HG02973 (cell line): ENCODE measurements around the gene HDAC7.
"Not testable (repeated sequence)": the region's sequence is repeated elsewhere in the genome, so short reads cannot be mapped to it uniquely, and the experiment has no call there.

Experiments used
- ATAC-seq: cut with Tn5 transposase; IDR thresholded peaks from one replicate; pipeline ENCODE4 v1.9.1; 2021; ENCODE audit warnings: moderate library complexity; ENCODE audit not compliant: unreplicated experiment

Gene HDAC7

GRCh38 chr12:47849261-47849660, 29.6 kb upstream of the HDAC7 start:
- no peak for ATAC-seq

- ATAC-seq, result no peak
Measured at GRCh38 chr12:47848853-47849252, 29.1 kb upstream of the HDAC7 start.

- no peak for ATAC-seq
Measured at GRCh38 chr12:47846294-47846996, 26.7 kb upstream of the HDAC7 start.

GRCh38 chr12:47845081-47845480, 25.4 kb upstream of the HDAC7 start:
- no peak for ATAC-seq

- ATAC-seq, result no peak
Measured at GRCh38 chr12:47844264-47845019, 24.7 kb upstream of the HDAC7 start.

GRCh38 chr12:47843226-47843980, 23.7 kb upstream of the HDAC7 start:
- no peak for ATAC-seq

- ATAC-seq, result not testable (repeated sequence)
Measured at GRCh38 chr12:47842543-47842942, 22.8 kb upstream of the HDAC7 start.

- ATAC-seq, result no peak
Measured at GRCh38 chr12:47841910-47842309, 22.2 kb upstream of the HDAC7 start.

GRCh38 chr12:47841501-47841900, 21.8 kb upstream of the HDAC7 start:
- no peak for ATAC-seq

- ATAC-seq, result no peak
Measured at GRCh38 chr12:47840571-47840970, 20.9 kb upstream of the HDAC7 start.

- no peak for ATAC-seq
Measured at GRCh38 chr12:47839214-47839876, 19.6 kb upstream of the HDAC7 start.

- no peak for ATAC-seq
Measured at GRCh38 chr12:47838286-47838931, 18.7 kb upstream of the HDAC7 start.

- ATAC-seq, result no peak
Measured at GRCh38 chr12:47837190-47838171, 17.8 kb upstream of the HDAC7 start.

GRCh38 chr12:47835831-47836155, 16.1 kb upstream of the HDAC7 start:
- ATAC-seq, result no peak

- ATAC-seq, result no peak
Measured at GRCh38 chr12:47835006-47835830, 15.5 kb upstream of the HDAC7 start.

GRCh38 chr12:47834199-47834903, 14.6 kb upstream of the HDAC7 start:
- no peak for ATAC-seq

GRCh38 chr12:47833591-47834012, 13.9 kb upstream of the HDAC7 start:
- no peak for ATAC-seq

GRCh38 chr12:47832263-47832933, 12.7 kb upstream of the HDAC7 start:
- no peak for ATAC-seq
